PC-3 (cell line): ENCODE data around the gene PLOD2. TPM values are rescaled to one million over a fixed set of nuclear protein-coding genes. Genes with fewer than 3 reads are reported as not detected.
A peak's percentile ranks its signal among the peaks of the same experiment; 100 is the strongest.

Experiments
- ATAC-seq: fragments of 200-7000 bp; cut with Tn5 transposase; 2 replicates; pipeline ENCODE4 v1.9.1; 2020; ENCODE audit warnings: mild to moderate bottlenecking, moderate library complexity
- BruUV-seq: library from RNA; stranded (reverse); fragments of 400-500 nt; replicated peaks from 2 replicates; lab custom pipeline; 2021; lab: Mats Ljungman, UMichigan
- CTCF ChIA-PET: fragments of 300-600 bp; sonication (Branson Sonifier 250); formaldehyde crosslinking; loops from one replicate; lab custom pipeline; 2022; ENCODE audit warnings: antibody characterized with exemption; lab: Charles Lee
- POLR2A ChIA-PET: fragments of 300-600 bp; sonication (Branson Sonifier 250); formaldehyde crosslinking; loops from one replicate; lab custom pipeline; 2022; ENCODE audit warnings: antibody characterized with exemption; ENCODE audit not compliant: unreplicated experiment; lab: Charles Lee
- DNase-seq: peaks from one replicate; pipeline ENCODE4 v3.0.0-alpha.2; 2015
- H2AFZ ChIP-seq: fragments of 300-600 bp; sonication (generic); 2 replicates; pipeline ENCODE4 v1.6.0; 2016; ENCODE audit warnings: antibody characterized with exemption, low read length
- H3F3A ChIP-seq: fragments of 300-600 bp; sonication (generic); one replicate; pipeline ENCODE4 v1.6.0; 2017; ENCODE audit warnings: antibody characterized with exemption, low read length, control low read depth, mild to moderate bottlenecking; ENCODE audit not compliant: unreplicated experiment
- H3K27ac ChIP-seq: fragments of 300-600 bp; sonication (generic); 2 replicates; pipeline ENCODE4 v1.5.1; 2016; ENCODE audit warnings: mild to moderate bottlenecking, low read length
- H3K27me3 ChIP-seq: fragments of 300-600 bp; sonication (generic); 2 replicates; pipeline ENCODE4 v1.6.1; 2016; ENCODE audit warnings: low read length, mixed read lengths
- H3K36me3 ChIP-seq: fragments of 300-600 bp; sonication (generic); 2 replicates; pipeline ENCODE4 v1.6.1; 2016; ENCODE audit warnings: low read depth, mixed run types, low read length, mixed read lengths
- H3K4me1 ChIP-seq: fragments of 300-600 bp; sonication (generic); 2 replicates; pipeline ENCODE4 v1.5.1; 2016; ENCODE audit warnings: low read length; ENCODE audit not compliant: insufficient read depth
- H3K4me2 ChIP-seq: fragments of 300-600 bp; sonication (generic); 2 replicates; pipeline ENCODE4 v1.6.0; 2016; ENCODE audit warnings: low read length
- H3K4me3 ChIP-seq: fragments of 300-600 bp; sonication (generic); 2 replicates; pipeline ENCODE4 v1.5.1; 2016; ENCODE audit warnings: mild to moderate bottlenecking, low read length, mixed read lengths
- H3K79me2 ChIP-seq: fragments of 300-600 bp; sonication (generic); 2 replicates; pipeline ENCODE4 v1.6.1; 2017; ENCODE audit warnings: low read length, mixed read lengths
- H3K9ac ChIP-seq: fragments of 300-600 bp; sonication (generic); 2 replicates; pipeline ENCODE4 v1.6.0; 2016; ENCODE audit warnings: mild to moderate bottlenecking, low read length
- H3K9me2 ChIP-seq: fragments of 300-600 bp; sonication (generic); replicated peaks from 2 replicates; pipeline ENCODE4 v1.6.1; 2016; ENCODE audit warnings: mixed run types, low read length, mixed read lengths
- H3K9me3 ChIP-seq: fragments of 300-600 bp; sonication (generic); 2 replicates; pipeline ENCODE4 v1.6.1; 2016; ENCODE audit warnings: low read length, mixed read lengths
- H4K20me1 ChIP-seq: fragments of 300-600 bp; sonication (generic); 2 replicates; pipeline ENCODE4 v1.6.1; 2016; ENCODE audit warnings: low read length, mixed read lengths
- CTCF ChIP-seq: fragments of 300-600 bp; sonication (generic); conservative IDR thresholded peaks from 2 replicates; pipeline ENCODE4 v1.5.1; 2017; ENCODE audit warnings: antibody characterized with exemption, low read depth, mild to moderate bottlenecking, low read length
- EZH2 ChIP-seq: fragments of 300-600 bp; sonication (generic); IDR thresholded peaks from one replicate; pipeline ENCODE4 v1.6.1; 2017; ENCODE audit warnings: antibody characterized with exemption, mild to moderate bottlenecking, low read length; ENCODE audit not compliant: unreplicated experiment
- EZH2phosphoT487 ChIP-seq: fragments of 300-600 bp; sonication (generic); IDR thresholded peaks from 2 replicates; pipeline ENCODE4 v1.6.1; 2018; ENCODE audit warnings: mild to moderate bottlenecking, antibody characterized with exemption, low read length, borderline replicate concordance
- intact Hi-C: fragments of 100-400 bp; cut with micrococcal nuclease; formaldehyde crosslinking; loops from 2 replicates; pipeline ENCODE4 v1.9.0; 2023
- total RNA-seq: library from RNA; depleted of rRNA; stranded (reverse); fragments of >200 nt; gene quantifications from 2 replicates; pipeline ENCODE4 v1.2.3, GENCODE V29; 2014

The PLOD2 gene
- total RNA-seq, 1 experiment from 2014 or later = 76.1 TPM

DNA sequence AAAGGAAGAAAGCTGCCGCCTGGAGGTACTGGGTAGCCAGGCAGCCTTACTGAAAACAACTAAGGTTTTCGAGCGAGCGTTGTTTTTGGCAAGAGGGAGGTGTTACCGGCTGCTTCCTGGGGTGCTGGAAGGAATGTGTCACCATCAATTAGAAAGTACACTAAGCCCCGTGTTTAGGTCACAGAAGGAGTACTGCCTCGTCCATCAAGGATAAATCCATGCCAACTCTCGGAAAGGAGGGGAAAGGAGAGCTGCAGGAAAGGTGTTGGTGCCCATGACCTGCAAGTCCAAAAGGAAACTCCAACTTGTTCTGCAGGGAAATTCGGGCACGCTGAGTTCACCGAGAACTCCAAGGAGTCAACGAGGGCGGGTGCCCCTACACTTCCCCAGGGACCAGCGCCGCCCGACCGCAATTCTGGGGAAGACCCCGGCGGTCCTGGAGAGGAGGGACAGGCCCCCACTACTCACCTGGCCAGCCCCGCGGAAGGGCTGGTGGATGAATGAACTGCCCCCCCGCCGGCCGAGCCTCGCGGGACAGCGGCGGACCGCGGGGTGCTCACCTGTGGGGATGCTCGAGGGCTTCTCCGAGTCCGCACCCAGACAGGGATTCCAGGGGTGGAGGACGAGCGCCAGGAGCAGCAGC lies 542 bp downstream of the PLOD2 start:
- peak; percentile 64 for TF ChIP-seq CTCF
- TF ChIP-seq EZH2 = no peak
- Histone ChIP-seq H3K4me1 (peaks cover 69% of the 10 kb centered on the region), H3K9me3 (no peaks in the 10 kb centered on the region), H3K36me3 (0 out of 2 replicates have a peak, but pooled peaks cover 4% of the 10 kb centered on the region), H2AFZ (peak overlapping the region; percentile 70), H3K27me3 (no peaks in the 10 kb centered on the region), H3K4me2 (peak overlapping the region; percentile 97), H3K27ac (peak overlapping the region; percentile 89), H3K79me2 (peaks cover 83% of the 10 kb centered on the region), H3F3A (peaks cover 6% of the 10 kb centered on the region), H4K20me1 (peaks cover 45% of the 10 kb centered on the region), H3K4me3 (peak overlapping the region; percentile 79), H3K9me2 (no peaks in the 10 kb centered on the region), H3K9ac (peak overlapping the region; percentile 86)
- ATAC-seq (peak; percentile 23), DNase-seq (peak; percentile 88)
- ChIA-PET POLR2A (interaction anchor here (0.9 to 1.7 kb wide), 2 partner anchors 28 to 36 kb away, joined by 4 read pairs; no protein-coding TSS in a partner anchor), CTCF (interaction anchor here (0.6 to 2.2 kb wide), 3 partner anchors 50 to 95 kb away, joined by 3 to 10 read pairs (median 5); no protein-coding TSS in a partner anchor)
- intact Hi-C loops = loop anchor here (1.0 kb wide), 1 partner anchor 95 kb away; no protein-coding TSS in a partner anchor
- BruUV-seq = no TSS peak

DNA sequence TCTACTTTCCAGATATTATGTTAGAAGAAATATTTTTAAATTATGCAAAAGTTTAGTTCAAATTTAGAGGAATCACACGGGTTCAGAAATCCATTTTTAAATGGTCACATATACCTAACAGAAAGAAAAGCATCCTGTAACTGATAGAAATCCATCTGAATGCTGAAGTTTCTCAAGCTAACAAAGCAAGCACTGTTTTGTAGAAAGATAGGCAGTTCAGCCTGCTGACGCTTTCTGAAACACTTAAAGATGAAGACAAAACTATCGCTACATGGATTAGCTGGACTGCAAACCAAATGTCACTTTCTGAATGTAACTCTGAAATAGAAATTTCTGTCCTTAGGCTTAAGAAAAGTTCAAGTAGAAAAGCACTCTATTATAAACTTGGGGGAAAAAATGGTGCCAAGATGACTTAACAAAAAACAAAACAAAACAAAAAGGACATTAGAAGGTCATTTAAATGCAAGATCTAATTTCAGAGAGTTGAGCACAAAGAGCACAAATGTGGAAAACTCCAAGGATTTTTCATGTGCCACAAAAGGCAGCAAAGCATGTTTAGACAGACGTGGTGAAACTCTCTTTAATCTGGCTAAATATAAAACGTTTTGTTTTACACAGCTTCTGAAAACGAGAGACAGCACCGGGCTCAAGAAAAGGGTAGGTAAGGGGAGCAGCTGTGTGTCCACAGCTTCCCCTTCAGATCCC lies 1.2 kb downstream of the PLOD2 start:
- H3K27ac ChIP-seq = peak overlapping the region; percentile 89
- DNase-seq (no peak), ATAC-seq (no peak)
- no peaks in the 10 kb centered on the region for H3K9me3 ChIP-seq
- H3K9ac ChIP-seq = peak overlapping the region; percentile 86
- no peak overlapping the region for H2AFZ ChIP-seq
- H3K9me2 ChIP-seq = no peaks in the 10 kb centered on the region
- H3K4me3 ChIP-seq = peak overlapping the region; percentile 79
- peaks cover 48% of the 10 kb centered on the region for H4K20me1 ChIP-seq
- H3K27me3 ChIP-seq = no peaks in the 10 kb centered on the region
- 0 out of 2 replicates have a peak, but pooled peaks cover 4% of the 10 kb centered on the region for H3K36me3 ChIP-seq
- intact Hi-C loops = loop anchor here (1.0 kb wide), 1 partner anchor 94 kb away; no protein-coding TSS in a partner anchor
- peak overlapping the region; percentile 97 for H3K4me2 ChIP-seq
- H3K4me1 ChIP-seq = peaks cover 62% of the 10 kb centered on the region
- TF ChIP-seq EZH2phosphoT487 = no peak
- no peak for TF ChIP-seq CTCF
- no peak for TF ChIP-seq EZH2
- H3F3A ChIP-seq = peaks cover under 1% of the 10 kb centered on the region
- ChIA-PET POLR2A (interaction anchor here (1.7 kb wide), 1 partner anchor 29 kb away, joined by 4 read pairs; no protein-coding TSS in a partner anchor), CTCF (interaction anchor here (0.6 to 2.2 kb wide), 2 partner anchors 49 to 94 kb away, joined by 5 to 10 read pairs; no protein-coding TSS in a partner anchor)
- no TSS peak for BruUV-seq
- peaks cover 89% of the 10 kb centered on the region for H3K79me2 ChIP-seq
